Neuronal stem cell (in vitro differentiated cells): ENCODE measurements around the gene KMO.

Experiments used
- DNase-seq: peaks from one replicate; pipeline ENCODE4 v3.0.0-alpha.2; 2013; ENCODE audit warnings: low spot score
- H2AFZ ChIP-seq: one replicate; pipeline ENCODE4 v1.6.1; 2013; ENCODE audit warnings: mild to moderate bottlenecking, low read length, inconsistent platforms
- H2AK5ac ChIP-seq: 2 replicates; pipeline ENCODE4 v1.6.1; 2013; ENCODE audit warnings: low read depth, mild to moderate bottlenecking, inconsistent platforms, low read length, moderate library complexity, mixed read lengths
- H2BK120ac ChIP-seq: 2 replicates; pipeline ENCODE4 v1.6.1; 2013; ENCODE audit warnings: low read depth, mild to moderate bottlenecking, inconsistent platforms, low read length, moderate library complexity, mixed read lengths
- H2BK12ac ChIP-seq: one replicate; pipeline ENCODE4 v1.6.1; 2013; ENCODE audit warnings: low read length, inconsistent platforms
- H2BK15ac ChIP-seq: 2 replicates; pipeline ENCODE4 v1.6.1; 2013; ENCODE audit warnings: mild to moderate bottlenecking, low read length, inconsistent platforms, mixed read lengths
- H2BK5ac ChIP-seq: one replicate; pipeline ENCODE4 v1.6.1; 2013; ENCODE audit warnings: inconsistent platforms, mild to moderate bottlenecking, low read length, moderate library complexity
- H3K14ac ChIP-seq: one replicate; pipeline ENCODE4 v1.6.1; 2013; ENCODE audit warnings: low read length, inconsistent platforms
- H3K18ac ChIP-seq: 2 replicates; pipeline ENCODE4 v1.6.1; 2013; ENCODE audit warnings: low read length, inconsistent platforms
- H3K23ac ChIP-seq: 2 replicates; pipeline ENCODE4 v1.6.1; 2013; ENCODE audit warnings: low read depth, mild to moderate bottlenecking, mixed read lengths, low read length, inconsistent platforms; ENCODE audit not compliant: poor library complexity
- H3K27ac ChIP-seq: replicated peaks from 3 replicates; pipeline ENCODE4 v1.5.1; 2013; ENCODE audit warnings: low read length, inconsistent platforms
- H3K27me3 ChIP-seq, 3 experiments: 2 replicates each; pipeline ENCODE4 v1.6.1; 2013; ENCODE audit warnings: low read length in 3 of 3, mild to moderate bottlenecking in 2 of 3, inconsistent platforms in 1 of 3, low read depth in 1 of 3, mixed read lengths in 1 of 3, moderate library complexity in 1 of 3; ENCODE audit not compliant: control insufficient read depth in 3 of 3, insufficient read depth in 3 of 3
- H3K36me3 ChIP-seq, 2 donors: replicated peaks in 1 of 2; 2 replicates each; pipeline ENCODE4 v1.6.1; 2013; ENCODE audit warnings: low read length in 2 of 2; ENCODE audit not compliant: control insufficient read depth in 2 of 2, insufficient read depth in 2 of 2
- H3K4ac ChIP-seq: 2 replicates; pipeline ENCODE4 v1.6.1; 2013; ENCODE audit warnings: inconsistent platforms, mild to moderate bottlenecking, low read length, moderate library complexity
- H3K4me1 ChIP-seq, 2 donors: 1 replicate in 1 of 2; 2 replicates in 1 of 2; pipeline ENCODE4 v1.6.1; 2013; ENCODE audit warnings: low read length in 2 of 2, low read depth in 1 of 2; ENCODE audit not compliant: control insufficient read depth in 2 of 2, insufficient read depth in 1 of 2
- H3K4me2 ChIP-seq: one replicate; pipeline ENCODE4 v1.6.1; 2013; ENCODE audit warnings: mild to moderate bottlenecking, low read length, inconsistent platforms; ENCODE audit not compliant: insufficient read depth, poor library complexity, severe bottlenecking
- H3K4me3 ChIP-seq, 2 donors: 2 replicates each; pipeline ENCODE4 v1.5.1; 2013; ENCODE audit warnings: low read length in 2 of 2, mild to moderate bottlenecking in 2 of 2, inconsistent platforms in 1 of 2, moderate library complexity in 1 of 2
- H3K79me1 ChIP-seq: one replicate; pipeline ENCODE4 v1.6.1; 2013; ENCODE audit warnings: low read depth, mild to moderate bottlenecking, inconsistent platforms, low read length, moderate library complexity
- H3K9ac ChIP-seq: one replicate; pipeline ENCODE4 v1.6.1; 2013; ENCODE audit warnings: mild to moderate bottlenecking, low read depth, low read length, inconsistent platforms; ENCODE audit not compliant: poor library complexity
- H3K9me3 ChIP-seq, 2 donors: replicated peaks in 1 of 2; 2 replicates each; pipeline versions ENCODE3 to v1.6.1; 2013; ENCODE audit warnings: low read length in 2 of 2, mild to moderate bottlenecking in 2 of 2, inconsistent platforms in 1 of 2, low read depth in 1 of 2, mixed read lengths in 1 of 2, moderate library complexity in 1 of 2; ENCODE audit not compliant: control insufficient read depth in 2 of 2, insufficient read depth in 1 of 2
- H4K8ac ChIP-seq: one replicate; pipeline ENCODE4 v1.6.1; 2013; ENCODE audit warnings: low read depth, mild to moderate bottlenecking, inconsistent platforms, low read length, moderate library complexity
- H4K91ac ChIP-seq: one replicate; pipeline ENCODE4 v1.6.1; 2013; ENCODE audit warnings: low read length, low read depth, mild to moderate bottlenecking, inconsistent platforms; ENCODE audit not compliant: poor library complexity
- WGBS, 2 donors: extraction: QIAGEN DNeasy Blood & Tissue Kit; methylation state at CpG; one replicate each; pipeline ENCODE4 v1.1.7; 2013; ENCODE audit warnings: missing lambda C conversion rate in 2 of 2, mixed read lengths in 1 of 2; ENCODE audit not compliant: insufficient read length in 2 of 2, insufficient replicate concordance in 1 of 2; ENCODE audit errors: extremely low coverage in 2 of 2; 5-methylcytosine and 5-hydroxymethylcytosine counted together

The KMO gene

GRCh38 chr1:241488739-241489138 lies 43.4 kb upstream of the KMO start:
- Histone ChIP-seq H3K4me2 (no peak overlapping the region), H2BK5ac (no peak overlapping the region), H3K79me1 (no peaks in the 10 kb centered on the region), H3K23ac (no peak overlapping the region), H3K4me1 (no peaks in the 10 kb centered on the region), H4K91ac (no peak overlapping the region), H2AFZ (no peak overlapping the region), H3K9me3 (peaks cover 0 to 3% of the 10 kb centered on the region in 2 donors), H3K14ac (no peak overlapping the region), H3K36me3 (peaks cover 0 to 4% of the 10 kb centered on the region in 2 donors), H3K18ac (no peak overlapping the region), H2BK120ac (no peak overlapping the region), H2BK15ac (no peak overlapping the region), H3K4me3 (no peak overlapping the region), H2BK12ac (no peak overlapping the region), H3K4ac (no peak overlapping the region), H4K8ac (no peak overlapping the region), H2AK5ac (no peak overlapping the region), H3K27ac (no peak overlapping the region), H3K9ac (no peak overlapping the region), H3K27me3 (no peaks in the 10 kb centered on the region)
- no CpG with 5 or more reads among the region's 1 CpG for WGBS, 2 donors
- DNase-seq = no peak

- Histone ChIP-seq H2BK5ac (no peak overlapping the region), H3K14ac (no peak overlapping the region), H3K4ac (no peak overlapping the region), H3K27ac (no peak overlapping the region), H4K8ac (no peak overlapping the region), H2BK12ac (no peak overlapping the region), H3K9me3 (no peaks in the 10 kb centered on the region), H3K4me1 (no peaks in the 10 kb centered on the region), H2BK15ac (no peak overlapping the region), H3K4me2 (no peak overlapping the region), H2AFZ (no peak overlapping the region), H3K4me3 (no peak overlapping the region), H3K18ac (no peak overlapping the region), H2BK120ac (no peak overlapping the region), H2AK5ac (no peak overlapping the region), H3K36me3 (peaks cover 4 to 72% of the 10 kb centered on the region in 2 donors), H3K23ac (no peak overlapping the region), H3K27me3 (no peaks in the 10 kb centered on the region), H3K79me1 (peaks cover 2% of the 10 kb centered on the region), H3K9ac (no peak overlapping the region), H4K91ac (no peak overlapping the region)
- no CpG with 5 or more reads among the region's 5 CpGs for WGBS, 2 donors
- DNase-seq = no peak
Observed at GRCh38 chr1:241495741-241496140, 36.4 kb upstream of the KMO start.

GRCh38 chr1:241499910-241500309 lies 32.3 kb upstream of the KMO start:
- no peak for DNase-seq

GRCh38 chr1:241503444-241503843 lies 28.7 kb upstream of the KMO start:
- no peaks in the 10 kb centered on the region for H3K27me3 ChIP-seq
- H2BK12ac ChIP-seq = no peak overlapping the region
- H4K91ac ChIP-seq = no peak overlapping the region
- H3K9me3 ChIP-seq = no peaks in the 10 kb centered on the region
- DNase-seq = no peak
- no peak overlapping the region for H3K4ac ChIP-seq
- no peak overlapping the region for H2AK5ac ChIP-seq
- H3K36me3 ChIP-seq = peaks cover 28 to 97% of the 10 kb centered on the region in 2 donors
- H2AFZ ChIP-seq = no peak overlapping the region
- H3K4me1 ChIP-seq = no peaks in the 10 kb centered on the region
- H3K4me2 ChIP-seq = no peak overlapping the region
- H3K14ac ChIP-seq = no peak overlapping the region
- no peak overlapping the region for H3K4me3 ChIP-seq
- no peak overlapping the region for H2BK120ac ChIP-seq
- H2BK5ac ChIP-seq = no peak overlapping the region
- H2BK15ac ChIP-seq = no peak overlapping the region
- WGBS, 2 donors = no CpG with 5 or more reads among the region's 6 CpGs
- H3K18ac ChIP-seq = no peak overlapping the region
- H3K79me1 ChIP-seq = peaks cover 1% of the 10 kb centered on the region
- no peak overlapping the region for H3K23ac ChIP-seq
- no peak overlapping the region for H3K9ac ChIP-seq
- H3K27ac ChIP-seq = no peak overlapping the region
- H4K8ac ChIP-seq = no peak overlapping the region

More at GRCh38 chr1:241499910-241500309, 32.3 kb upstream of the KMO start:
- no peaks in the 10 kb centered on the region for H3K4me1 ChIP-seq
- H3K18ac ChIP-seq = no peak overlapping the region
- no peak overlapping the region for H2BK5ac ChIP-seq
- no peak overlapping the region for H3K9ac ChIP-seq
- peaks cover 2% of the 10 kb centered on the region for H3K79me1 ChIP-seq
- no peak overlapping the region for H2BK120ac ChIP-seq
- no peak overlapping the region for H3K4me3 ChIP-seq
- H3K36me3 ChIP-seq = peaks cover 20 to 97% of the 10 kb centered on the region in 2 donors
- no peak overlapping the region for H2AFZ ChIP-seq
- no peak overlapping the region for H3K4ac ChIP-seq
- no peak overlapping the region for H4K91ac ChIP-seq
- no peak overlapping the region for H3K4me2 ChIP-seq
- no peak overlapping the region for H3K23ac ChIP-seq
- WGBS, 2 donors = no CpG with 5 or more reads among the region's 2 CpGs
- H3K27me3 ChIP-seq = no peaks in the 10 kb centered on the region
- no peak overlapping the region for H2AK5ac ChIP-seq
- no peak overlapping the region for H4K8ac ChIP-seq
- no peak overlapping the region for H3K27ac ChIP-seq
- no peak overlapping the region for H3K14ac ChIP-seq
- H2BK15ac ChIP-seq = no peak overlapping the region
- H3K9me3 ChIP-seq = no peaks in the 10 kb centered on the region
- no peak overlapping the region for H2BK12ac ChIP-seq
